GM18526 (cell line): ENCODE measurements around the gene TAF8.

Experiments
- POLR2A ChIP-seq: IDR thresholded peaks from 3 replicates; pipeline ENCODE4 v1.6.1; 2011; ENCODE audit not compliant: insufficient read length; ENCODE audit errors: extremely low read depth

Gene TAF8

DNA sequence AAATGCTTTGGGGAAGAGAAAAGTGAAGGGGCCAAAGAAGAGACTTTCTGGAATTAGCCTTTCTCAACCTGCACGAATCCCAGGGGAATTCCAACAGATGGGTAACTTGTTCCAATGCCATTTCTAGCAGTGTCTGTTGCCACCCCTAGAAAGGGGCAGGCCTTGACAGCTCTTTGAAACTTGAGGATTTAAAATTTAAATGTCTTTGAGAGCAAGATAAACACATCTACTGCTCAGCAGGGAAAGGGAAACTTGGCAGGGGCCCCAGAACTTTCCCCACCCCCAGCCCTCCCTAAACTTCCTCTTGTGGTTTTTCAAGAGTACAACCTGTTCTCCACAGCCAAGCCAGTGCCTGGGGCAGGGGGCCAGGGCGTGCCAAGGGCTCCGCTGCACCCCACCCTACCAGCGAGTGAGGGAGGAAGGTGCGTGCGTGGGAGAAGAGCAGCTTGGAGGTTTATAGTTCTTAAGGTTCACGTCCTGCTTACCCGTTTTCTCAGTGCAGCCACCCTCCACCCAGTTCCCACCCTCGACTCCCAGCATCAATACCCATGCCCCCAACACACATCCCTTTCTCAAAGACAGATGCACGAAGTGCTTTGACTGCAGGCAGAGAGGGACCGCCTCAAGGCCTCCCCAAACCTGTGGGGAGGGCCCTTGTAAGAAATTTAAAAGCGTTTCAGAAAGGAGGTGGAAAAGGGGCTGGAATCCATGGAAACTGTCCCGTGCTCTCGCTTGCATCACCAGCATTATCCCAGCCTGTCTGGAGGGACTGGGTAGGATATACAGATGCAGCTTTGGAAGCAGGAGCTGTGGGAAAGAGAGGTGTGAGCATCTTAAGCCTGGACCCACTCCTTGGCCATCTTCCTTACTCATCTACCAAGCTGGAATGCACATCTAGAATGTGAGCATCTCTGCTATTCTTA lies 4.5 kb upstream of the TAF8 start:
- peak; percentile 20 for TF ChIP-seq POLR2A

DNA sequence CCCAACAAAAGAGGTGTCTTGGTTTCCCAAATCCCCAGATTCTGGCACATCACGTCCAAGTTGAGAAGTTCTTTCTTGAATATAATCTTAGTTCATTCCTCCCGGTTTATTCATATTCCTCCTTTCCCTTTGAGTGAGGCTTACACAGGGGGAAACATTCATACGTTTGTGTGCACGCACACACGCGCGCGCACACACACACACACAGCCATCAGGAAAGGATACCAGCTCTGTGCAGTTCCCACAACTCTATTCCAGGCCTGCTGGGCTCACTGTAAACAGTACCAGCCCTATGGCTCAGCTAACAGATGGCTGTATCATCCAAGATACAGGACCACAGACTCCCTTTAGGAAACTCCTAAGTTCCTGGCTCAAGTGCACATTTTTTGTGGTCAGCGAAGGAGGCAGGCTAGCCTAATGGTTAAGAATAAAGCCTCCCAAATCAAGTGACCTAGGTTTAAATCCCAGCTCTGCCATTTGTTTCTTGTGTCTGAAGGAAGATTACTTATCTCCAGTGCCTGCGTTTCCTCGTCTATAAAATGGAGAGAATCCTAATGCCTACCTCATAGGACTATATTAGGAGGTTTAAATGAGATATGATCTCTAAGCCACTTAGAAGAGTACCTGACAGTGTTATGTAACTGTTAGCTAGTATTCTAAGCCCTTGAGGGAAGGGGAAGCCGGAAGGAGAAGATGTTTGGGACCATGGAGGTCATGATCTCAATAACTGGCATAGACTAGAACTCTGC lies 3.7 kb upstream of the TAF8 start:
- TF ChIP-seq POLR2A, result no peak

DNA sequence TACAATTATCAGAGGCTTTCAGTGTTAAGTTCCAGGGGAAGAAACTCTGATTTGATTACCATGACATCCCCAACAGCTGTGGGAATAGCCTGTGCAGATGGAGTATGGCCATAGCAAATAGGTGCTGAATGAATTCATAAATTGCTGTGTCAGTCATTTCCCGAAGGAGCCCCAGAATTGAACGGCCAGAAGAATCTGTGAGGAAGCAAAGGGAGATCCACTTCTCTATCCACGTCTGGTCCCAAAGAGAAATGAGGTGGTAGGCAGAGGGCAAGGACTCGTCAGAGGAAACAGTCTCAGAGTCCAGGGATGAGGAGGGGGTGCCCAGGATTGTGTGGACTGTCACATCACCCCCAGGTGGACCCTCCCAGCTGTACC lies 3.1 kb upstream of the TAF8 start:
- TF ChIP-seq POLR2A, result no peak

DNA sequence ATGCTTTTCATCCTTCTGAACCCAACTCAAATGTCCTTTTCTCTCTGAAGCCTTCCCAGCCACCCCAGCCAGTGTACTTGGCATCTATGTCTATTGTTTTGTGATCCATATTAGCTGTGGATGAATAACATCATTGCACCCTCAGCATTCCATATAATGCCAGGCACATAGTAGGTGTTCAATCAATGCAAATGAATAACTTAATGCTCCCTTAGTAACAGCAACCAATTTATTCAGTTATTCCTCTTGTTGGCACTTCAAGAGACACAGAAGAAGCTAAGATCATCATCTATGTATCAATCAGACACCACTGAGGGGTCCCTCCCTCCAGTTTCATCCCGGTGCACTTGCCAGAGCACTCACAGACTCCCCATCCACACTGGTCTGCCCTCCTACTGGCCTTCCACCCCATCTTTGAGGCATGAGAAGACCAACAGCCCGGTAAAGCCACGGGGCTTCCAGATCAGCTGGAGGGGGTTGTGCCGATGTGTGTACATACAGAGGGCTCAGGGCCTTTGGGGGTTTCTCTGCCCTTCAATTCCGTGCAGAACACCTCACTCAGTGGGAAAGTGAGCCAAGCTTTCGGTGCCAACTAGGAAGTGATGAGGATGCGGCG lies 2.4 kb upstream of the TAF8 start:
- TF ChIP-seq POLR2A, result no peak

DNA sequence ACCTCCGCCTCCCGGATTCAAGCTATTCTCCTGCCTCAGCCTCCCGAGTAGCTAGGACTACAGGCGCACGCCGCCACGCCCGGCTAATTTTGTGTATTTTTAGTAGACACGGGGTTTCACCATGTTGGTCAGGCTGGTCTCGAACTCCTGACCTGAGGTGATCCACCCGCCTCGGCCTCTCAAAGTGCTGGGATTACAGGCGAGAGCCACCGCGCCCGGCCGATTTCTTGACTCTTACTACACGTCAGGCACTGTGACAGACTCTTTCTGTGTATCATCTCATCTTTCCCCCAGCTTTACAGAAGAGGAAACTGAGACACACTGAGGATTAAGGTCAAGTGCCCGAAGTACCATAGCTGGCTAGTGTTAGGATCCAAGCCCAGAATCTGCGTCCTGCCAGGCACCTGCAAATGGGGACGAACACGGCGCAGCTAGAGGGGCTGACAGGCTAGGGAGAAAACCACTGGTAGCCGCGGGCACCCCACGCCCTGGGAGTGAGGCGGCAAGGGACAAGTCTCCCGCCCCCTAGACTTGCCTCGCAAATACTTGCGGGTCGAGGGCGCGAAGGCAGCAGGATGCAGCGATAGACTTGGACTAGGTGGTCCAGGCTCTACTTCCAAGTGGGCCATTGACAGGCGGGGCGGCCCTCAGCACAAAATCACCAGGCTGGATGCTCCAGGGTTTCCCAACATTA lies 1.1 kb upstream of the TAF8 start:
- no peak for TF ChIP-seq POLR2A

DNA sequence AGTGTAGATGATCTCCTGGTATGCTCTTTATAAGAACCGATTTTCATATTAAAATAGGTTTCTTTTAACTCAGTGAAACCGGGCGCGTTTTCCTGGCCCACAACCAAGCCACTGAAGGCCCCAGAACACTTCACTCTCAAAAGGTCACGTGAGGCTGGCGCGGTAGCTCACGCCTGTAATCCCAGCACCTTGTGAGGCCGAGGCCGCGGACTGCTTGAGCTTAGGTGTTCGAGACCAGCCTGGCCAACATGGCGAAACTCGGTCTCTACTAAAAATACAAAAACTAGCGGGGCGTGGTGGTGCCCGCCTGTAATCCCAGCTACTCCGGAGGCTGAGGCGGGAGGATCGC lies 402 bp upstream of the TAF8 start:
- TF ChIP-seq POLR2A, result no peak

DNA sequence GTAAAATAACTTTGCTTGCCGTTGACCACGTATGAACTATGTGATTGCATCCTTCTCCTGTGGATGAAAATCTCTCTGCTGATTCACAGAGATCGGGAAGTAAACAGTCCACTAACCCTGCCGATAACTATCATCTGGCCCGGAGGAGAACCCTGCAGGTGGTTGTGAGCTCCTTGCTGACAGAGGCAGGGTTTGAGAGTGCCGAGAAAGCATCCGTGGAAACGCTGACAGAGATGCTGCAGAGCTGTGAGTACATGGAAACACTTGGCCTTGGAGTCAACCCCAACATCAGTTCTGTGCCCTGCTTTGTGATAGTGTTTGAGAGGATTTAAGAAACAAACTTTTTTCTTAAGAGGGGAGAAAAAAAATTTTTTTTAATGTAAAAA lies 937 bp downstream of the TAF8 start:
- TF ChIP-seq POLR2A, result no peak

DNA sequence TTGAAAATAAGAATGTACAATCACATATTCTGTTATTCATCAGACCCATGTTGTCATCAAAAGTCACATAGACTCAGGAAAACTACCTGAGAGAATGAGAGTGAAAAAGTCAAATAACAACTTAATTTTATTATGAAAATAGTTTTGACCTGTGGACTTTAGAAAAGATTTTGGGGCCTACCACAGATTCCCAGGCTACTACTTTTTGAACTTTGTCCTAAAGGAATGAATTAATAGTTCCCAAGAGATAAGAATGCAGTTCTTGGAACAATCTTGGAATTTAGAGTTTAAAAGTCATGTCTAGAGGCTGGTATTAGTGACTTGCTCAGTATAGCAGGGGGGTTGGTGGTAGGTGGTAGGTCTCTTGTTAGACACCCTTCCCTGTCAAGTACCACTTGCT lies 3.3 kb downstream of the TAF8 start:
- no peak for TF ChIP-seq POLR2A

DNA sequence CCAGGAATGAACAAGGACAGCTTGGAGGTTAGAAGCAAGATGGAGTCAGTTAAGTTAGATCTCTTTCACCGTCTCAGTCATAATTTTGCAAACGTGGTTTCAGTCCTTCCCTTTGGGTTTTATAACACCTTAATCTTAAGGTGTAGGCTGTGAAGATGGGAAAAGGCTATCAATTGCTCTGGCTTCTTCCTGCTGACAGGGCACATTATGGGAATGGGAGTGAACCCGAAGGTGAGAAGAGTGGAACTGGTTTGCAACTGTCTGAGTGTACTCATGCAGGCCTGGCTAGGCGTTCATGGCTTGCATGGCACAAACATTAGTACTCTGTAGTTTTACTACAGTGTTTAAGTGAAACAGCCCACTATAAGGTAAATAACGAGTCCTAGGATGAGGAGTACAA lies 9.4 kb downstream of the TAF8 start:
- no peak for TF ChIP-seq POLR2A

DNA sequence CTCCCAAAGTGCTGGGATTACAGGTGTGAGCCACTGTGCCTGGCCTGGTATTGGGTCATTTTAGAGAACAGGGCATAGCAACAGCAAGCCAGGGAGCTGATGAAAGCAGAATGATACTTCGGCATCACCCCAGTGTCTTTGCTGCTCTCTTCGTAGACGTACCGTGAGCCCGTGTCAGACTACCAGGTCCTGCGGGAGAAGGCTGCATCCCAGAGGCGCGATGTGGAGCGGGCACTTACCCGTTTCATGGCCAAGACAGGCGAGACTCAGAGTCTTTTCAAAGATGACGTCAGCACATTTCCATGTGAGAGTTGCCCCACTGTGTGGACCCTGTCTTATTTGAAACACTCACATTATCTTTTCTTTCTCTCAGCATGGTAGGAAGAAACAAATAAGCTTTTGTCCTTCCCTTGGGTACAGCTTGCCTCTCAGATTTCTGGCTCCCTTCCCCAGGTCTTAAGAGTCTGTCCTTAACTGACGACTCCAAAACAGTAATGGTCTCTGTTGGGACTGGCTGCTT lies 15.9 kb downstream of the TAF8 start:
- no peak for TF ChIP-seq POLR2A

DNA sequence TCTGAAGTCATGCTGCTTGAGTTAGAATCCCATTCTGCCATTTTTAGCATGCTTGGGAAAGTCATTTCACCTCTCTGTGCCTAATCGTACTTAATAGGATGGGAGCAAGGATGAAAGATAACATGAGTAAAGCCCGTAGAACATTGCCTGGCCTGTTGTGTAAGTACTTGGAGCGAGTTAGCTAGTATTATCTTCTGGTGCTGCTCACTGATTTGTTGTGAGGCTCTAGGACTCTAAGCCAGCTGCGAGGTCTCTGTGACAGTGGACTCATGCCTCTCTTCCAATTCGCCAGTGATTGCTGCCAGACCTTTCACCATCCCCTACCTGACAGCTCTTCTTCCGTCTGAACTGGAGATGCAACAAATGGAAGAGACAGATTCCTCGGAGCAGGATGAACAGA lies 17.8 kb downstream of the TAF8 start:
- TF ChIP-seq POLR2A, result no peak

DNA sequence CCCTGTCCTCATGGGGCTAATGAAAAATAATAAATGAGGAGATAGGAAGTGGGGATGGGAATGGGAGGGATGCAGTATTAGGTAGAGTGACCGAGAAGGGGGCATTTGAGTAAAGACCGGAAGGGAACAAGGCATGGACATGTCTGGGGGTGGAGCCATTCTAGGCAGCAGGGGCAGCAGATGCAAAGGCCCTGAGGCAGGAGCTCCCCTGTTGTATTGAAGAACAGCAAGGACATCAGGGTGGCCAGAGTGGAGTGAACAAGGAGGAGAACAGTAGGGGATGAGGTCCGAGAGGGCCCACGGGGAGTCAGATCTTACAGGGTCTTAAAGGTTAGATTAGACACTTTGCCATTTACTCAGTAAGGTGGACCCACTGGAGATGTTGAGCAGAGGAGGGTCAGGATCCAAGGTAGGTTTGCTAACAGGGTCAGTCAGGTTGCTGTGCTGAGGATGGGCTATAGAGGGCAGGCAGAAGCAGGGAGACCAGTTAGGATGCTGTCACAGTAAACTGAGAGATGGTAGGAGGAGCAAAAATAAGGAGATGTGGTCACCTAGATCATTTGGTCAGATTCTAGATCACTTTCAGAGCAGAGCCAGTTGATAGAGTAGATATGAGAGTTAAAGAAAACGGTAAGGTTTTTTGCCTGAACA lies 18.7 kb downstream of the TAF8 start:
- TF ChIP-seq POLR2A, result no peak

DNA sequence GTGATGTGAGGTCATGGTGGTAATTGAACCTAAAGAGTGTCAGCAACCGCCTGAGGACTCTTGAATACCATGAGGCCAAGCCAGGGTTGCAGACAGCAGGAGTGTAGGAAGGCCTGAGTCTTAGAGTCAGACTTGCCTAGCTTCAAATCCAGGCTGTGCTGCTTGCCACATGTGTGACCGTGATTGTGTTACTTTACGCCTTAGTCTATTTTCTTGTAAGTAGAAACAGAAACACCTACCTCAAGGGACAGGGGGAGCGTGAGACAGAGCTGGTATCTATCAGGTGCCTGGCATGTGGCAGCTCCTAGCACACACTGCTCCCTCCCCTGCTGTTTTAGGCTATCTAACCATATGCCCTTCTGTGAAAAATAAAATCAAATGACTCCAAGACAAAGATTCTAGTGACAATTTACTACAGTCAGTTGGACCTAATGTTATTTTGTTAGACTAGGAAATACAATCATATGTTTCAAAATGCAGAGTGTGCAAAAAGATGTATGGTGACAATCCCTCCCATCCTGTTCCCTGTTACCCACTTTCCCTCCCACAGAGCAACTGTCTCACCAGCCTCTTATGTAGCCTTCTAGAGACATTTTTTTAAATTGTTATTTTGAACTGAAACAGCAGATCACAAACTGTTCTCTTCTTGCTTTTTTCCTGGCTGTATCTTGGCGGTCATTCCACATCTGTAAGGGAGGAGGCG lies 21.7 kb downstream of the TAF8 start:
- TF ChIP-seq POLR2A, result no peak

DNA sequence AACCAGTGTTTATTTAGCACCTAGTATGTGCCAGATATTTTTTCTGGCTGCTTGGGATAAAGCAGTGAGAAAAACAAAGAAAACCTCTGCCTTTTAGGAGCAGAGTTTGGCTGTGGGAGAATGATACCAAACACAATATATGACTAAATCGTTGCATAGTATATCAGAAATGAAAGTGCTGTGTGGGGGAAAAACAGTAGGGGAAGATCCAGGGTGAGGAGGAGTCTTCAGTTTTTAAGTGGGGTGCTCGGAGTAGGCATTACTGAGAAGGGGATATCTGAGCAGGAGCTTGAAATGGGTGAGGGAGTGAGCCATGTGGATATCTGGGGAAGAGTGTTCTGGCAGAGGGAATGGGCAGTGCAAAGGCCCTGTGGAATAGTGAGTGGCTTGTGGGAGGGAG lies 23.0 kb downstream of the TAF8 start:
- no peak for TF ChIP-seq POLR2A
